Nephron (organoid): Measurements from ENCODE around the gene DOCK10.
A peak's percentile ranks its signal among the peaks of the same experiment; 100 is the strongest.

ENCODE experiments used
- H3K27ac Mint-ChIP-seq, 3 experiments: 2 replicates each; pipeline ENCODE4 v1.8.0; 2020; ENCODE audit warnings: mixed read lengths in 3 of 3, mild to moderate bottlenecking in 2 of 3, moderate library complexity in 1 of 3
- H3K27me3 Mint-ChIP-seq: 2 replicates; pipeline ENCODE4 v1.8.0; 2021; ENCODE audit warnings: low read depth, mild to moderate bottlenecking, moderate library complexity, mixed read lengths
- H3K36me3 Mint-ChIP-seq: 2 replicates; pipeline ENCODE4 v1.8.0; 2020; ENCODE audit warnings: low read depth, mixed read lengths
- H3K4me1 Mint-ChIP-seq: 2 replicates; pipeline ENCODE4 v1.8.0; 2020; ENCODE audit warnings: mixed read lengths
- H3K4me3 Mint-ChIP-seq, 3 experiments: 2 replicates each; pipeline ENCODE4 v1.8.0; 2020; ENCODE audit warnings: mild to moderate bottlenecking in 3 of 3, mixed read lengths in 3 of 3, moderate library complexity in 2 of 3
- H3K9me3 Mint-ChIP-seq: 2 replicates; pipeline ENCODE4 v1.8.0; 2020; ENCODE audit warnings: mixed read lengths
- TF ChIP-seq, protein P1 (sequence below), 3 experiments: fragments of 200-600 bp; sonication (generic); IDR thresholded peaks; one replicate each; pipeline ENCODE4 v1.5.0; 2021; ENCODE audit warnings: antibody characterized with exemption in 3 of 3; ENCODE audit not compliant: unreplicated experiment in 3 of 3

Gene DOCK10

DNA sequence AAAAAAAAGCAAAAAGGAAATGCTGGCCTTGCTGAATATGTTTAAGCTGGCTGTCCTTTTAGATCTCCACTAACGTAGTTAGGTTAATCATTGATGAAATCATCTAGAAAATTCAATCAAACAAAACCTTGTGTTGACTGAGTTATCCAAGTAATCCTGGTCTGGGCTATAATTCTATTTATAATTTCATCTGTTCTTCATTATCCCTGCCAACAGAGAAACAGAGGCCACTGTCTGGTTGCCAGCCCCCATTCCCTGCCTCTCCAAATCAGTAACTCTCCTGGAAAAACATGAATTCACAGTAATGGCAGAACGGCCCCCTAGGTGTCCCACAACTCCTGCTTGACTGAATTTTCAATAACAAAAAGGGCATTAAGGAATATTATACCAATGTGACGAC is 24.6 kb downstream of the DOCK10 start:
- H3K4me1 Mint-ChIP-seq = peaks cover 14% of the 10 kb centered on the region
- H3K36me3 Mint-ChIP-seq = no peaks in the 10 kb centered on the region
- TF ChIP-seq, protein P1, sequence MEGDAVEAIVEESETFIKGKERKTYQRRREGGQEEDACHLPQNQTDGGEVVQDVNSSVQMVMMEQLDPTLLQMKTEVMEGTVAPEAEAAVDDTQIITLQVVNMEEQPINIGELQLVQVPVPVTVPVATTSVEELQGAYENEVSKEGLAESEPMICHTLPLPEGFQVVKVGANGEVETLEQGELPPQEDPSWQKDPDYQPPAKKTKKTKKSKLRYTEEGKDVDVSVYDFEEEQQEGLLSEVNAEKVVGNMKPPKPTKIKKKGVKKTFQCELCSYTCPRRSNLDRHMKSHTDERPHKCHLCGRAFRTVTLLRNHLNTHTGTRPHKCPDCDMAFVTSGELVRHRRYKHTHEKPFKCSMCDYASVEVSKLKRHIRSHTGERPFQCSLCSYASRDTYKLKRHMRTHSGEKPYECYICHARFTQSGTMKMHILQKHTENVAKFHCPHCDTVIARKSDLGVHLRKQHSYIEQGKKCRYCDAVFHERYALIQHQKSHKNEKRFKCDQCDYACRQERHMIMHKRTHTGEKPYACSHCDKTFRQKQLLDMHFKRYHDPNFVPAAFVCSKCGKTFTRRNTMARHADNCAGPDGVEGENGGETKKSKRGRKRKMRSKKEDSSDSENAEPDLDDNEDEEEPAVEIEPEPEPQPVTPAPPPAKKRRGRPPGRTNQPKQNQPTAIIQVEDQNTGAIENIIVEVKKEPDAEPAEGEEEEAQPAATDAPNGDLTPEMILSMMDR (IDR thresholded peaks at IDR 0.05; ENCODE audit: unreplicated experiment in 3 of 3) = no peak
- no peak overlapping the region for H3K4me3 Mint-ChIP-seq
- peak overlapping the region; percentile 43 to 64 (median 53) for H3K27ac Mint-ChIP-seq
- H3K27me3 Mint-ChIP-seq = peaks cover 3% of the 10 kb centered on the region
- no peaks in the 10 kb centered on the region for H3K9me3 Mint-ChIP-seq

GRCh38 chr2:225017098-225017685 is 25.1 kb downstream of the DOCK10 start:
- peaks cover 3% of the 10 kb centered on the region for H3K27me3 Mint-ChIP-seq
- peaks cover 14% of the 10 kb centered on the region for H3K4me1 Mint-ChIP-seq
- H3K36me3 Mint-ChIP-seq = no peaks in the 10 kb centered on the region
- H3K9me3 Mint-ChIP-seq = no peaks in the 10 kb centered on the region
- TF ChIP-seq, protein P1 (IDR thresholded peaks at IDR 0.05; ENCODE audit: unreplicated experiment in 3 of 3) = no peak
- peak overlapping the region; percentile 53 to 78 (median 64) for H3K27ac Mint-ChIP-seq
- H3K4me3 Mint-ChIP-seq = no peak overlapping the region

- TF ChIP-seq, protein P1 (IDR thresholded peaks at IDR 0.05; ENCODE audit: unreplicated experiment in 3 of 3) = no peak
- peaks cover 14% of the 10 kb centered on the region for H3K4me1 Mint-ChIP-seq
- H3K4me3 Mint-ChIP-seq = no peak overlapping the region
- H3K27me3 Mint-ChIP-seq = no peaks in the 10 kb centered on the region
- H3K36me3 Mint-ChIP-seq = no peaks in the 10 kb centered on the region
- peak overlapping the region in 2 of 3 experiments; percentile 7 to 36 for H3K27ac Mint-ChIP-seq
- no peaks in the 10 kb centered on the region for H3K9me3 Mint-ChIP-seq
Observed at GRCh38 chr2:225013425-225014365, 28.6 kb downstream of the DOCK10 start.

- Mint-ChIP-seq H3K36me3 (no peaks in the 10 kb centered on the region), H3K9me3 (no peaks in the 10 kb centered on the region), H3K27me3 (peaks cover 6% of the 10 kb centered on the region), H3K4me1 (no peaks in the 10 kb centered on the region), H3K27ac (peak overlapping the region in 1 of 3 experiments; percentile 39), H3K4me3 (no peak overlapping the region)
- TF ChIP-seq, protein P1 (IDR thresholded peaks at IDR 0.05; ENCODE audit: unreplicated experiment in 3 of 3) = no peak
Observed at GRCh38 chr2:225011585-225011984, 30.7 kb downstream of the DOCK10 start.

DNA sequence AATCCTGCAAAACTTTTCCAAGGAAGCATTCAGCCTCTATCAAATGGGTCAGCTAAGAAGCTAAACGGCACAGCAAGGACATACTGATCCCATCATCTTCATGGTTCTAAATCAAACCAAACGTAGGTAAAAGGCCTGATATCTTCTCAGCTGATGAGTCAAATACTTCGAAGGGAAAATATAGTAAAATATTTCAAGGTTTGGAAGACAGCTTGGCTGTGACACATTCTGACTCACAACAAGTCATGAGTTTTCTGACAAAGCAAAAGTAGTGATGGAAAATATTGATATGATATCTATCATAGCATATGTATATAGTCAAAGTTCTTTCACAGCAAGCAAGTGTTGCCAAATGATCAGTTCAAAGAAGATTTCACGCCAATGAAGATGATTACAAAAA is 31.5 kb downstream of the DOCK10 start:
- Mint-ChIP-seq H3K36me3 (no peaks in the 10 kb centered on the region), H3K27ac (no peak overlapping the region), H3K4me1 (no peaks in the 10 kb centered on the region), H3K27me3 (peaks cover 6% of the 10 kb centered on the region), H3K9me3 (no peaks in the 10 kb centered on the region), H3K4me3 (no peak overlapping the region)
- TF ChIP-seq, protein P1 (IDR thresholded peaks at IDR 0.05; ENCODE audit: unreplicated experiment in 3 of 3) = no peak
